LNCaP clone FGC (cell line): Measurements from ENCODE around the gene PDGFD.

Source experiments
- DNase-seq: peaks from one replicate; pipeline ENCODE4 v3.0.0-alpha.2; 2011; ENCODE audit warnings: low read depth
- H3K4me3 ChIP-seq: 2 replicates; pipeline ENCODE4 v1.5.1; 2011; ENCODE audit warnings: mild to moderate bottlenecking, low read depth, low read length, control low read depth
- TF ChIP-seq, protein P1 (sequence below): IDR thresholded peaks from 2 replicates; pipeline ENCODE4 v1.5.1; 2012; ENCODE audit warnings: mild to moderate bottlenecking; ENCODE audit not compliant: control insufficient read depth, insufficient read depth; ENCODE audit errors: extremely low read depth

Gene PDGFD

DNA sequence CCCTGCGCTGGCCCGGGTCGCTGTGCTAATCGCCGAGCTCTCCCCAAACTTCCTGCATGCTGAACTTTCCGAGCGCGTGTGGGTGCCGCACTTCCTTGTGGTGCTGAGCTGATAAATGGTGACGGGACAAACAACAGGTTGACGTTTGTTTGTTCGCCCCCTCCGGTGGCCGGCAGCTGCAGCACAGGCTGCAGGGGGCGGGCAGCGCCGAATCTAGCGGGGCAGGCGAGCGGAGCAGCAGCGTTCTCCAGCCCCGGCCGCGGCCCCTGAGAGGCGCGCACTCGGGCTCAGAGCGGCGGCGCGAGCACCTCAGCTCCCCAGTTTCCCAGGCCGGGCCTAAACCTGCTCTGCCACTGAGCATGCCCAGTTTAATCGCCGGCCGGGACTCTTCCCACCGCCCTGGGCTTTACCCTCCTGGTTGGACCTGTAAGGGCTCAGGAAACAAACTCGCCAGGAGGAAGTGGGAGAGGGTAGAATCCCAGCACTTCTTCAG is at the start of gene PDGFD:
Gene PDGFD, minus strand, starts transcription at position 120 of the 493 bp plus-strand sequence.
- H3K4me3 ChIP-seq: 0 out of 2 replicates have a peak within 1 kb of the TSS, but pooled peaks have one; percentile 28
- TF ChIP-seq, protein P1, sequence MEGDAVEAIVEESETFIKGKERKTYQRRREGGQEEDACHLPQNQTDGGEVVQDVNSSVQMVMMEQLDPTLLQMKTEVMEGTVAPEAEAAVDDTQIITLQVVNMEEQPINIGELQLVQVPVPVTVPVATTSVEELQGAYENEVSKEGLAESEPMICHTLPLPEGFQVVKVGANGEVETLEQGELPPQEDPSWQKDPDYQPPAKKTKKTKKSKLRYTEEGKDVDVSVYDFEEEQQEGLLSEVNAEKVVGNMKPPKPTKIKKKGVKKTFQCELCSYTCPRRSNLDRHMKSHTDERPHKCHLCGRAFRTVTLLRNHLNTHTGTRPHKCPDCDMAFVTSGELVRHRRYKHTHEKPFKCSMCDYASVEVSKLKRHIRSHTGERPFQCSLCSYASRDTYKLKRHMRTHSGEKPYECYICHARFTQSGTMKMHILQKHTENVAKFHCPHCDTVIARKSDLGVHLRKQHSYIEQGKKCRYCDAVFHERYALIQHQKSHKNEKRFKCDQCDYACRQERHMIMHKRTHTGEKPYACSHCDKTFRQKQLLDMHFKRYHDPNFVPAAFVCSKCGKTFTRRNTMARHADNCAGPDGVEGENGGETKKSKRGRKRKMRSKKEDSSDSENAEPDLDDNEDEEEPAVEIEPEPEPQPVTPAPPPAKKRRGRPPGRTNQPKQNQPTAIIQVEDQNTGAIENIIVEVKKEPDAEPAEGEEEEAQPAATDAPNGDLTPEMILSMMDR: 0 out of 2 replicates have a peak, but pooled peaks have one; percentile 15
- DNase-seq: no peak

DNA sequence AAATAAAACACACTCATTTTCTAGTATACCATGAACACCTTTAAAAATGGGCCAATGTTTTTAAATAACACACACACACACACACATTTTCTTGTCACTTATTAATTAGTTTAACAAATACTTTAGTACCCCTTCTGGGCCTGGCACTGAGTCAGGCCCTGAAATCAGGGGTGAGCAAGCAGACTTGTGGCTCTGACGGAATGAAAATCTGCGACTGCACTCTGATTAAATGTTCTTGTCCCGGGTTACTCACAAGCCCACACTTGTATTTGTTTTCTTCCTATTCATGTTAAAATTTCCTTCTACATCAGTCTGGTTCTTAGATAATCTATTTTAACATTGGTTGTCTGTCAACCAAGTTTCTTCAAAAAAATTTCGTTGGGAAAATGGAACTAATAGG is 43.0 kb upstream of the PDGFD start:
- TF ChIP-seq, protein P1: no peak
- DNase-seq: no peak
- no peak overlapping the region for H3K4me3 ChIP-seq

DNA sequence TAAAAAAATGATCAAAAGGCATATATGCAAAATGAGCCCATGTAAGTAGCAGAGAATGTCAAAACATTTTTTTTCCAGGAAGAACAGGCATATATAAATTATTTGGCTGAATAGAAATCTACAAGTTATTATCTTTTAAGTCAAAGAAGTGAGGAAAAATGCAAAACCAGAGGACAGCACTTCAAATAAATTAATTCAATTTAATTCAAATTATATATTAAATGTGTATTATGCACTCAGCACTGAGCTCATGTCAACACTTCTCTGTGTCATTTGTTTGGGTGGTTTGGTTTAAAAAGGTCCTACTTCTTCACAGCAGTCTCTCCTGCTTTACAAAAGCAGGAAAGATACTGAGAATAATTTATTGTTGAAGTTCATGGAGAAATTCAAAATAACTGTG is 41.9 kb upstream of the PDGFD start:
- no peak for DNase-seq
- H3K4me3 ChIP-seq: no peak overlapping the region
- TF ChIP-seq, protein P1: no peak

DNA sequence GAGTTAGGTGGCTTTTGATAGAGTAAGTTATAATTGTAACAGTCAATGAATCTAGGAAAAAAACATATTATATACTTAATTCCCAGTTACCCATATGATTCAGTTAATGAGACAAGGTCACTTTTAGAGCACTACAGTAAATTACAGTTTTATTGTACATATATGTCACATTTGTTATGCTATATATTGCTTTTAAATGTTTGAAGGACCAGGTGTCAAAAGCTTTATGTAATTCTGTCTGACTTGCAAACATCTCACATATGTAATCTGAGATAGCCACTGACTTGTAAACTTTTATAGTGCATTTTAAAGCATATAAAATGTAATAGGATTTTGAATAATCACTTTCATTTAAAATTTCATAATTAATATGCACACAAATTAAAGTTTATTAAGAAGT is 36.7 kb upstream of the PDGFD start:
- no peak overlapping the region for H3K4me3 ChIP-seq
- no peak for DNase-seq
- TF ChIP-seq, protein P1: no peak

DNA sequence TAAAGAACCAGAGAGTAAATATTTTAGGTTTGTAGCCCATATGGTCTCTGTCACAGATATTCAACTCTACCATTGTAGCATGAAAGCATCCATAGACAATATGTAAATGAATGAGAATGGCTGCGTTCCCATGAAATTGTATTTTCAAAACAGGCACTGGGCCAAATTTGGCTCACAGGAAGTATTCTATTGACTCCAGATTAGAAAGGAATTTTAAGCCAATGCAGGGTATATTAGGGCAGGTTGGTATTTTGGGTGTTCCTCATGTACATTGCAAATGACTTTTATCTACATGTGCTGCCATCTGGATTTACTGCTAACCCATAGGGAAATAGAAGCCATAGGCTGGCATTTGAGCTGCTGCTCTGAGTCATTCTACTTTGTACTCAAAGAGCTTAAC is 35.1 kb upstream of the PDGFD start:
- DNase-seq: no peak
- no peak overlapping the region for H3K4me3 ChIP-seq
- TF ChIP-seq, protein P1: no peak

DNA sequence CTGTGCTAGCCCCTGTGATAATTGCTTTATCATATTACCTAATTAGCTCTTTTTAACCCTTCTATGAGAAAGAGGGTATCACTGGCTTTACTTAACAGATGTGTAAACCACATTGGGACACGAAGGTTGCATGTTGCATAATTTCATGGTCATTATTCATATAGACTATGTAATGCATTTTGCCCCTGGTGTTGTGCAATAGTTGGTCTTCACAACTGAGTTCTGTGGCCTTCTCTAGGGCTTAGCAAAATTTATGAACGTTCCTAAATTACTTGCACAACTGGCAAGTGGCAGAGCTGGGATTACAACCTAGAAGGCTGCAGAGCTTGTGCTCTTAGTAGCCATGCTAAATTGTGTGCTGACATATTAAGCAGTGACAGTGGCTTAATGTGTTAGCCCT is 34.6 kb upstream of the PDGFD start:
- no peak overlapping the region for H3K4me3 ChIP-seq
- DNase-seq: no peak
- TF ChIP-seq, protein P1: no peak

DNA sequence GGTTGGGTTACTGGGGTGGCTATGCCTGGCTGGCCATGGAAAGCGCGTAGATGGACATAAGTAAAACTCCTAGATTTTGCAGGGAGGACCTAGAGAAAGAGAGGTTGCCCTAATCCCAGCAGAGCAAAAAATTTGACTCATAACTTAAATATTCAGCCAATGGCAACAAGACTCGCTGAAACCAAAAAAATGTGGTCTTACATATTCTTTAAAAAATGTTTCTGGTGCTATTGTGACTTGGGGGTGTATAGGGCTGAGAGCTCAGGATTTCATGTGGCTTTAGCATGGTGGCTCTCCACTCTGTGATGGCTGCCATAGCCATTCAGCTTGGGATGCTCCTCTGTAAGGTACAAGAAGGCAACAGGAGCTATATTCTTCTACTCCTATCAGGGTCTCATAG is 27.2 kb upstream of the PDGFD start:
- no peak for DNase-seq
- TF ChIP-seq, protein P1: no peak
- H3K4me3 ChIP-seq: no peak overlapping the region
